DOHH2 (cell line): Measurements from ENCODE around the gene NANOGP8.

Experiments
- H3F3A ChIP-seq: fragments of 200-600 bp; sonication (generic), shearing (Covaris generic); 2 replicates; pipeline ENCODE4 v1.6.0; 2016; ENCODE audit warnings: antibody characterized with exemption, mild to moderate bottlenecking; ENCODE audit not compliant: control insufficient read depth, insufficient read depth
- H3K27ac ChIP-seq: fragments of 200-600 bp; sonication (generic); 2 replicates; pipeline ENCODE4 v1.5.1; 2014; ENCODE audit warnings: low read depth, mild to moderate bottlenecking, low read length, moderate library complexity
- H3K27me3 ChIP-seq: fragments of 200-600 bp; sonication (generic); 2 replicates; pipeline ENCODE4 v1.6.1; 2014; ENCODE audit warnings: mild to moderate bottlenecking, low read length, mixed read lengths; ENCODE audit not compliant: control insufficient read depth
- H3K36me3 ChIP-seq: fragments of 200-600 bp; sonication (generic); 2 replicates; pipeline ENCODE4 v1.6.1; 2014; ENCODE audit warnings: mild to moderate bottlenecking, low read length, moderate library complexity, mixed read lengths; ENCODE audit not compliant: control insufficient read depth
- H3K4me1 ChIP-seq: fragments of 200-600 bp; sonication (generic); 2 replicates; pipeline ENCODE4 v1.6.1; 2014; ENCODE audit warnings: mild to moderate bottlenecking, low read length, mixed read lengths; ENCODE audit not compliant: control insufficient read depth
- H3K4me2 ChIP-seq: fragments of 200-600 bp; sonication (generic); 2 replicates; pipeline ENCODE4 v1.6.0; 2014; ENCODE audit warnings: mild to moderate bottlenecking, low read length, moderate library complexity
- H3K4me3 ChIP-seq: fragments of 200-600 bp; sonication (generic); 2 replicates; pipeline ENCODE4 v1.5.1; 2014; ENCODE audit warnings: mild to moderate bottlenecking, low read length, mixed read lengths
- H3K79me2 ChIP-seq: fragments of 200-600 bp; sonication (generic); 2 replicates; pipeline ENCODE4 v1.6.1; 2014; ENCODE audit warnings: mild to moderate bottlenecking, low read length, mixed read lengths; ENCODE audit not compliant: control insufficient read depth
- H3K9me2 ChIP-seq: fragments of 200-600 bp; sonication (generic); replicated peaks from 2 replicates; pipeline ENCODE4 v1.6.1; 2014; ENCODE audit warnings: mild to moderate bottlenecking, low read length, mixed read lengths; ENCODE audit not compliant: control insufficient read depth
- H3K9me3 ChIP-seq: fragments of 200-600 bp; sonication (generic); 2 replicates; pipeline ENCODE4 v1.6.1; 2014; ENCODE audit warnings: antibody characterized with exemption, low read length, mixed read lengths; ENCODE audit not compliant: control insufficient read depth, insufficient read depth
- H4K20me1 ChIP-seq: fragments of 200-600 bp; sonication (generic); 2 replicates; pipeline ENCODE4 v1.6.0; 2014; ENCODE audit warnings: low read depth, mild to moderate bottlenecking, antibody characterized with exemption, low read length, moderate library complexity; ENCODE audit not compliant: control insufficient read depth, insufficient read depth
- CTCF ChIP-seq: fragments of 200-600 bp; sonication (generic); IDR thresholded peaks from one replicate; pipeline ENCODE4 v1.5.1; 2014; ENCODE audit warnings: antibody characterized with exemption, mild to moderate bottlenecking, low read depth, low read length; ENCODE audit not compliant: poor library complexity, severe bottlenecking
- EZH2phosphoT487 ChIP-seq: fragments of 200-600 bp; sonication (generic); IDR thresholded peaks from 2 replicates; pipeline ENCODE4 v1.6.1; 2017; ENCODE audit warnings: borderline replicate concordance, mild to moderate bottlenecking, antibody characterized with exemption, low read length, moderate library complexity, mixed read lengths

The NANOGP8 gene

GRCh38 chr15:35090104-35090807, 5.2 kb upstream of the NANOGP8 start:
- H3K4me2 ChIP-seq, result no peak overlapping the region
- no peaks in the 10 kb centered on the region for H3F3A ChIP-seq
- TF ChIP-seq CTCF (no peak), EZH2phosphoT487 (no peak)
- no peaks in the 10 kb centered on the region for H3K9me3 ChIP-seq
- no peak overlapping the region for H3K27ac ChIP-seq
- H3K4me1 ChIP-seq, result no peaks in the 10 kb centered on the region
- no peaks in the 10 kb centered on the region for H3K36me3 ChIP-seq
- no peaks in the 10 kb centered on the region for H3K79me2 ChIP-seq
- no peaks in the 10 kb centered on the region for H3K9me2 ChIP-seq
- no peaks in the 10 kb centered on the region for H4K20me1 ChIP-seq
- H3K4me3 ChIP-seq, result no peak overlapping the region
- H3K27me3 ChIP-seq, result no peaks in the 10 kb centered on the region

DNA sequence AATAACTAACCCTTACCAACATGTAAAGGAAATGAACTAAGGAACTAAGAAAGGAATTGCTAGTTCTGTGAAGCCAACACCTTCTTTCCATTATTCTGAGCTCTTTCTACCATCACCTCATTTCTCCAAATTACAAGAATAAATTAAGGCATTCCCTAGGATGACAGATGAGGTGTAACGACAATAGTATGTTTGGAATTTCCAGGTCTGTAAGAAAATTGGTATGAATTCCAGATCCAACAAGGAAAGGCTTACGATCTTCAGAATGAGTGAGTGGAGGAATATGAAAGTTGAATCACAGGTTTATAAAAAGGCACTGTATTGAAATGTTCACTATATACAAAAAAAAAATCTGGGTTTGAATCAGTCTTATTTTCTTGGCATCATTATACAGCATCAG, 4.5 kb upstream of the NANOGP8 start:
- no peaks in the 10 kb centered on the region for H4K20me1 ChIP-seq
- no peaks in the 10 kb centered on the region for H3K36me3 ChIP-seq
- H3K9me3 ChIP-seq, result no peaks in the 10 kb centered on the region
- no peak for TF ChIP-seq EZH2phosphoT487
- TF ChIP-seq CTCF, result no peak
- H3F3A ChIP-seq, result no peaks in the 10 kb centered on the region
- H3K4me2 ChIP-seq, result no peak overlapping the region
- no peaks in the 10 kb centered on the region for H3K27me3 ChIP-seq
- H3K79me2 ChIP-seq, result no peaks in the 10 kb centered on the region
- H3K4me1 ChIP-seq, result no peaks in the 10 kb centered on the region
- H3K4me3 ChIP-seq, result no peak overlapping the region
- H3K27ac ChIP-seq, result no peak overlapping the region
- H3K9me2 ChIP-seq, result no peaks in the 10 kb centered on the region

- Histone ChIP-seq H3F3A (no peaks in the 10 kb centered on the region), H3K4me2 (no peak overlapping the region), H4K20me1 (no peaks in the 10 kb centered on the region), H3K4me1 (no peaks in the 10 kb centered on the region), H3K79me2 (no peaks in the 10 kb centered on the region), H3K36me3 (no peaks in the 10 kb centered on the region), H3K4me3 (no peak overlapping the region), H3K27ac (no peak overlapping the region), H3K27me3 (no peaks in the 10 kb centered on the region), H3K9me3 (no peaks in the 10 kb centered on the region), H3K9me2 (no peaks in the 10 kb centered on the region)
- TF ChIP-seq CTCF (no peak), EZH2phosphoT487 (no peak)
Observed at GRCh38 chr15:35088329-35088728, 3.2 kb upstream of the NANOGP8 start.
